Measurements from ENCODE around the gene KCNC1.

Gene KCNC1

GRCh38 chr11:17691976-17692375 is 42.6 kb upstream of the KCNC1 start:
- Histone ChIP-seq H3K4me2 (ENCODE audit: low read length) (no peak overlapping the region), H3K4me1 (no peaks in the 10 kb centered on the region), H2AFZ (no peak overlapping the region), H3K27ac (no peak overlapping the region), H3K36me3 (ENCODE audit: control insufficient read depth, insufficient read depth, low read length) (no peaks in the 10 kb centered on the region), H3K9me3 (ENCODE audit: control insufficient read depth, low read length) (no peaks in the 10 kb centered on the region), H3K27me3 (ENCODE audit: control insufficient read depth, insufficient read depth, low read length) (no peaks in the 10 kb centered on the region), H3K9ac (no peak overlapping the region), H3K79me2 (no peaks in the 10 kb centered on the region), H3K4me3 (ENCODE audit: low read depth, low read length) (no peak overlapping the region)
- TF ChIP-seq, protein P1, sequence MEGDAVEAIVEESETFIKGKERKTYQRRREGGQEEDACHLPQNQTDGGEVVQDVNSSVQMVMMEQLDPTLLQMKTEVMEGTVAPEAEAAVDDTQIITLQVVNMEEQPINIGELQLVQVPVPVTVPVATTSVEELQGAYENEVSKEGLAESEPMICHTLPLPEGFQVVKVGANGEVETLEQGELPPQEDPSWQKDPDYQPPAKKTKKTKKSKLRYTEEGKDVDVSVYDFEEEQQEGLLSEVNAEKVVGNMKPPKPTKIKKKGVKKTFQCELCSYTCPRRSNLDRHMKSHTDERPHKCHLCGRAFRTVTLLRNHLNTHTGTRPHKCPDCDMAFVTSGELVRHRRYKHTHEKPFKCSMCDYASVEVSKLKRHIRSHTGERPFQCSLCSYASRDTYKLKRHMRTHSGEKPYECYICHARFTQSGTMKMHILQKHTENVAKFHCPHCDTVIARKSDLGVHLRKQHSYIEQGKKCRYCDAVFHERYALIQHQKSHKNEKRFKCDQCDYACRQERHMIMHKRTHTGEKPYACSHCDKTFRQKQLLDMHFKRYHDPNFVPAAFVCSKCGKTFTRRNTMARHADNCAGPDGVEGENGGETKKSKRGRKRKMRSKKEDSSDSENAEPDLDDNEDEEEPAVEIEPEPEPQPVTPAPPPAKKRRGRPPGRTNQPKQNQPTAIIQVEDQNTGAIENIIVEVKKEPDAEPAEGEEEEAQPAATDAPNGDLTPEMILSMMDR (IDR thresholded peaks at IDR 0.05) = no peak

DNA sequence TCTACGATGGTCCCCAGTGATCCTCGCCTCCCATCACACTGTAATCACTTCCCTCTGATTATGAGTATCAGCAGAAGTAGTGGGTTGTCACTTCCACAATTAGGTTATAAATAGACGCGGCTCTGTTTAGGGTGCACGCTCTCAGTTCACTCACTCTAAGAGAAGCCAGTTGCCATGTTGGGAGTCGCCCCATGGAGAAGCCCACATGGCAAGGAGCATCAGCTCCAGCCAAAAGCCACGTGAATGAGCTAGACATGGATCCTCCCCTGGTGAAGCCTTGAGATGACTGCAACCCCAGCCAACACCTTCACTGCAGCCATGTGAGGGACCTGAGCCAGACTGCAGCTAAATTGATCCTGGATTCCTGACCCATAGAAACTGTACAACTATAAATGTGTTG is 41.6 kb upstream of the KCNC1 start:
- H3K4me3 ChIP-seq (ENCODE audit: low read depth, low read length) = no peak overlapping the region
- TF ChIP-seq, protein P1 (IDR thresholded peaks at IDR 0.05) = no peak
- no peaks in the 10 kb centered on the region for H3K79me2 ChIP-seq
- no peaks in the 10 kb centered on the region for H3K9me3 ChIP-seq (ENCODE audit: control insufficient read depth, low read length)
- H3K4me1 ChIP-seq = no peaks in the 10 kb centered on the region
- H3K9ac ChIP-seq = no peak overlapping the region
- H3K4me2 ChIP-seq (ENCODE audit: low read length) = no peak overlapping the region
- H3K27ac ChIP-seq = no peak overlapping the region
- H2AFZ ChIP-seq = no peak overlapping the region
- no peaks in the 10 kb centered on the region for H3K36me3 ChIP-seq (ENCODE audit: control insufficient read depth, insufficient read depth, low read length)
- no peaks in the 10 kb centered on the region for H3K27me3 ChIP-seq (ENCODE audit: control insufficient read depth, insufficient read depth, low read length)

GRCh38 chr11:17693531-17693930 is 41.0 kb upstream of the KCNC1 start:
- H3K4me2 ChIP-seq (ENCODE audit: low read length) = no peak overlapping the region
- H3K4me3 ChIP-seq (ENCODE audit: low read depth, low read length) = no peak overlapping the region
- no peaks in the 10 kb centered on the region for H3K27me3 ChIP-seq (ENCODE audit: control insufficient read depth, insufficient read depth, low read length)
- no peaks in the 10 kb centered on the region for H3K79me2 ChIP-seq
- no peaks in the 10 kb centered on the region for H3K4me1 ChIP-seq
- H2AFZ ChIP-seq = no peak overlapping the region
- TF ChIP-seq, protein P1 (IDR thresholded peaks at IDR 0.05) = no peak
- no peaks in the 10 kb centered on the region for H3K36me3 ChIP-seq (ENCODE audit: control insufficient read depth, insufficient read depth, low read length)
- no peak overlapping the region for H3K27ac ChIP-seq
- no peaks in the 10 kb centered on the region for H3K9me3 ChIP-seq (ENCODE audit: control insufficient read depth, low read length)
- no peak overlapping the region for H3K9ac ChIP-seq

GRCh38 chr11:17694494-17695110 is 40.0 kb upstream of the KCNC1 start:
- no peaks in the 10 kb centered on the region for H3K79me2 ChIP-seq
- no peak overlapping the region for H3K27ac ChIP-seq
- H3K4me1 ChIP-seq = no peaks in the 10 kb centered on the region
- H2AFZ ChIP-seq = no peak overlapping the region
- H3K4me2 ChIP-seq (ENCODE audit: low read length) = no peak overlapping the region
- H3K9ac ChIP-seq = no peak overlapping the region
- no peak overlapping the region for H3K4me3 ChIP-seq (ENCODE audit: low read depth, low read length)
- TF ChIP-seq, protein P1 (IDR thresholded peaks at IDR 0.05) = no peak
- H3K9me3 ChIP-seq (ENCODE audit: control insufficient read depth, low read length) = no peaks in the 10 kb centered on the region
- no peaks in the 10 kb centered on the region for H3K36me3 ChIP-seq (ENCODE audit: control insufficient read depth, insufficient read depth, low read length)
- H3K27me3 ChIP-seq (ENCODE audit: control insufficient read depth, insufficient read depth, low read length) = no peaks in the 10 kb centered on the region
